ENCODE data around the gene DPP4.

The DPP4 gene

DNA sequence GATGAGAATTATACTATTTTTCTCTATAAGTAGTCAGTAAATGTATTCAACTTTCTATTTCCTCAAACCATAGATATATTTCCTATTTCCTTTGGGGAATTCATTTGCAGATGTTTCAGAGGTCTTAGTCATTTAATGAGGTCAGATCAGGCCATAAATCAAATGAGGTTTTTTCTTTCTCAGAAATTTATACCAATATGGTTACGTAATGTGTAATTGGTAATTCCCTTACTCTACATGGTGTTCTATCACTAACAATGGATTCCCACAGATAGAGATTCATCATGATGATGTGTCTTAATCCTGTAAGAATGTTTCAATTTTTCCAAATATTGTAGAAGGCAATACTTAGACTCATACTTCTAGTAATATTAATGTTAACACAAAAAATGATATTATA lies 108.0 kb downstream of the DPP4 start:
- no peak overlapping the region for H2AK5ac ChIP-seq (ENCODE audit: low read length)
- no peak overlapping the region for H4K5ac ChIP-seq (ENCODE audit: low read length)
- no peak overlapping the region for H3K18ac ChIP-seq (ENCODE audit: low read length)
- no peak overlapping the region for H4K8ac ChIP-seq (ENCODE audit: low read depth, low read length)
- H3K79me2 ChIP-seq (ENCODE audit: control insufficient read depth, insufficient read depth, low read length), result no peaks in the 10 kb centered on the region
- H3K27ac ChIP-seq (ENCODE audit: low read depth, low read length), result no peak overlapping the region
- no peak overlapping the region for H2BK120ac ChIP-seq (ENCODE audit: low read depth, low read length)
- H3K4ac ChIP-seq (ENCODE audit: low read depth, low read length), result no peak overlapping the region
- no peak overlapping the region for H3K9ac ChIP-seq (ENCODE audit: low read length)
- no peak overlapping the region for H3K56ac ChIP-seq (ENCODE audit: low read length)
- no CpG with 5 or more reads among the region's 1 CpG for WGBS (ENCODE audit: extremely low coverage, insufficient coverage, low lambda C conversion rate)
- H3K36me3 ChIP-seq (ENCODE audit: control insufficient read depth, insufficient read depth, low read length), result no peaks in the 10 kb centered on the region
- no peak for DNase-seq
- no peaks in the 10 kb centered on the region for H3K79me1 ChIP-seq (ENCODE audit: low read length)
- H3K4me2 ChIP-seq (ENCODE audit: low read length), result no peak overlapping the region
- no peak overlapping the region for H2BK15ac ChIP-seq (replicated peaks; ENCODE audit: low read depth)
- no peak overlapping the region for H3K4me3 ChIP-seq (ENCODE audit: low read length)
- no peak overlapping the region for H3K23ac ChIP-seq (ENCODE audit: low read length)
- no peak overlapping the region for H2BK5ac ChIP-seq (ENCODE audit: low read length)
- H3K4me1 ChIP-seq (ENCODE audit: control insufficient read depth, low read depth, low read length), result no peaks in the 10 kb centered on the region
- H3K27me3 ChIP-seq (ENCODE audit: insufficient read depth, low read length, poor library complexity), result no peaks in the 10 kb centered on the region

DNA sequence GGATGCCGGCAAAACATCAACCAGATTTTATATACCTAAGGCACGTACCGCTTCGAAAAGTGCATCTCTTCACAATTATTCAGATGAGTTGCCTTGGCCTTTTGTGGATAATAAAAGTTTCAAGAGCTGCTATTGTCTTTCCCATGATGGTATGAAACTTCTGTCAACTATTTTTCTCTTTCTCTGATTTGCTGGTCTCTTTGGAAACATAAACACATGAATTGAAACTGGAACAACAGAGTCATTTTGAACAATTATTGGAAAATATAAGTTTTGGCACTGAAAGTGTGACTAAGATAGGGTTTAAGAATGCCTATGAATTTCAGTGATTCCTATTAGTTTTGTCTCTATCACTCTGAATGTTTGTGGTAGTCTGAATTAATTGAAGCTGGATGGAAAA lies 109.9 kb downstream of the DPP4 start:
- H3K4me2 ChIP-seq (ENCODE audit: low read length), result no peak overlapping the region
- no peak overlapping the region for H2BK120ac ChIP-seq (ENCODE audit: low read depth, low read length)
- H3K18ac ChIP-seq (ENCODE audit: low read length), result no peak overlapping the region
- no peaks in the 10 kb centered on the region for H3K79me1 ChIP-seq (ENCODE audit: low read length)
- no peak overlapping the region for H3K9ac ChIP-seq (ENCODE audit: low read length)
- H3K27ac ChIP-seq (ENCODE audit: low read depth, low read length), result no peak overlapping the region
- H2BK15ac ChIP-seq (replicated peaks; ENCODE audit: low read depth), result no peak overlapping the region
- no peak overlapping the region for H3K4ac ChIP-seq (ENCODE audit: low read depth, low read length)
- H2BK5ac ChIP-seq (ENCODE audit: low read length), result no peak overlapping the region
- H3K4me3 ChIP-seq (ENCODE audit: low read length), result no peak overlapping the region
- H4K5ac ChIP-seq (ENCODE audit: low read length), result no peak overlapping the region
- H3K79me2 ChIP-seq (ENCODE audit: control insufficient read depth, insufficient read depth, low read length), result no peaks in the 10 kb centered on the region
- no peak overlapping the region for H4K8ac ChIP-seq (ENCODE audit: low read depth, low read length)
- no peak overlapping the region for H3K56ac ChIP-seq (ENCODE audit: low read length)
- H3K23ac ChIP-seq (ENCODE audit: low read length), result no peak overlapping the region
- H3K4me1 ChIP-seq (ENCODE audit: control insufficient read depth, low read depth, low read length), result no peaks in the 10 kb centered on the region
- WGBS (ENCODE audit: extremely low coverage, insufficient coverage, low lambda C conversion rate), result no CpG with 5 or more reads among the region's 4 CpGs
- no peaks in the 10 kb centered on the region for H3K36me3 ChIP-seq (ENCODE audit: control insufficient read depth, insufficient read depth, low read length)
- H3K27me3 ChIP-seq (ENCODE audit: insufficient read depth, low read length, poor library complexity), result no peaks in the 10 kb centered on the region
- no peak for DNase-seq
- H2AK5ac ChIP-seq (ENCODE audit: low read length), result no peak overlapping the region

DNA sequence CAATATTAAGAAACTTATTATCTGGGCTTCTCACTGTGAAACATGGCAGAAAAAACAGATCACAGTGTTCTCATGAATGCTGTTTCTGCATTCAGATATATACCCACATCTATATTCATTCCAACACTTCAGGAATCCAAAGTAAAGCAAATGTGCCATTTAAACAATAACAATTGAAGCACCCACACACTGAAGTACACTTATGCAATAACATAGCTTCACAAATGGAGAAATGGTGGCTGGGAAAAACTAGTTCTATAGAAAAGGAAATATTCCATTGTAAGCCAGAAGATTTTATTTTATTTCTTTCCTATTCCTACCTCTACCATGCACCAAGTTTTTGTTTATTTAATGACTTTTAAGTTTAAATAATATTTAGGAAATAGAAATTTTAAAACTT lies 111.9 kb downstream of the DPP4 start:
- Histone ChIP-seq H4K8ac (ENCODE audit: low read depth, low read length) (no peak overlapping the region), H3K27ac (ENCODE audit: low read depth, low read length) (no peak overlapping the region), H2BK5ac (ENCODE audit: low read length) (no peak overlapping the region)

DNA sequence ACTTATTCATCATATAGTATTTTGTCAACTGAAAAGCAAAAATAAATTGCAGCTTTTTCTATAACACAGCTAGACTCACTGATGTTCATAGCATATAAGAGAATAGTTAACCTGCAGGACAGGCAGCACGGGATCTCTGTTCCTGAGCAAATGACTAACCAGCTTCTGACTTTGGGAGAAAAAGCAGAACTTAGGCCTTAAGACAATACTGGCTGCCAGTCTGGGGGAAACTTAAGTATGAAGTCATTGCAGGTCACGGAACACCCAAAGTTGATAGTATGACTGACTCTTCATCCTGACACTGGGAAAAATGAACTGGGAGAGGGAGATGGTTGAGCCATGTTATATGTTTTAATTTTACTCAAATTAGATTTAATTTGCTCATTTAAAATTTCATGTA lies 113.0 kb downstream of the DPP4 start:
- Histone ChIP-seq H4K8ac (ENCODE audit: low read depth, low read length) (no peak overlapping the region), H3K79me2 (ENCODE audit: control insufficient read depth, insufficient read depth, low read length) (no peaks in the 10 kb centered on the region), H3K4ac (ENCODE audit: low read depth, low read length) (no peak overlapping the region), H2BK5ac (ENCODE audit: low read length) (no peak overlapping the region), H3K4me1 (ENCODE audit: control insufficient read depth, low read depth, low read length) (no peaks in the 10 kb centered on the region), H3K27ac (ENCODE audit: low read depth, low read length) (no peak overlapping the region), H3K36me3 (ENCODE audit: control insufficient read depth, insufficient read depth, low read length) (no peaks in the 10 kb centered on the region), H2BK120ac (ENCODE audit: low read depth, low read length) (no peak overlapping the region), H3K4me3 (ENCODE audit: low read length) (no peak overlapping the region), H2AK5ac (ENCODE audit: low read length) (no peak overlapping the region), H3K18ac (ENCODE audit: low read length) (no peak overlapping the region), H4K5ac (ENCODE audit: low read length) (no peak overlapping the region), H3K27me3 (ENCODE audit: insufficient read depth, low read length, poor library complexity) (no peaks in the 10 kb centered on the region), H3K56ac (ENCODE audit: low read length) (no peak overlapping the region), H2BK15ac (replicated peaks; ENCODE audit: low read depth) (no peak overlapping the region), H3K9ac (ENCODE audit: low read length) (no peak overlapping the region), H3K23ac (ENCODE audit: low read length) (no peak overlapping the region), H3K4me2 (ENCODE audit: low read length) (no peak overlapping the region), H3K79me1 (ENCODE audit: low read length) (no peaks in the 10 kb centered on the region)
- no CpG with 5 or more reads among the region's 2 CpGs for WGBS (ENCODE audit: extremely low coverage, insufficient coverage, low lambda C conversion rate)
- DNase-seq, result no peak

More for the DNA sequence above, 111.9 kb downstream of the DPP4 start:
- Histone ChIP-seq H2BK120ac (ENCODE audit: low read depth, low read length) (no peak overlapping the region), H3K27me3 (ENCODE audit: insufficient read depth, low read length, poor library complexity) (no peaks in the 10 kb centered on the region), H2AK5ac (ENCODE audit: low read length) (no peak overlapping the region), H3K4ac (ENCODE audit: low read depth, low read length) (no peak overlapping the region), H3K4me3 (ENCODE audit: low read length) (no peak overlapping the region), H3K56ac (ENCODE audit: low read length) (no peak overlapping the region), H2BK15ac (replicated peaks; ENCODE audit: low read depth) (no peak overlapping the region), H4K5ac (ENCODE audit: low read length) (no peak overlapping the region), H3K79me2 (ENCODE audit: control insufficient read depth, insufficient read depth, low read length) (no peaks in the 10 kb centered on the region), H3K79me1 (ENCODE audit: low read length) (no peaks in the 10 kb centered on the region), H3K18ac (ENCODE audit: low read length) (no peak overlapping the region), H3K36me3 (ENCODE audit: control insufficient read depth, insufficient read depth, low read length) (no peaks in the 10 kb centered on the region), H3K23ac (ENCODE audit: low read length) (no peak overlapping the region), H3K4me1 (ENCODE audit: control insufficient read depth, low read depth, low read length) (no peaks in the 10 kb centered on the region), H3K9ac (ENCODE audit: low read length) (no peak overlapping the region), H3K4me2 (ENCODE audit: low read length) (no peak overlapping the region)
- DNase-seq, result no peak

DNA sequence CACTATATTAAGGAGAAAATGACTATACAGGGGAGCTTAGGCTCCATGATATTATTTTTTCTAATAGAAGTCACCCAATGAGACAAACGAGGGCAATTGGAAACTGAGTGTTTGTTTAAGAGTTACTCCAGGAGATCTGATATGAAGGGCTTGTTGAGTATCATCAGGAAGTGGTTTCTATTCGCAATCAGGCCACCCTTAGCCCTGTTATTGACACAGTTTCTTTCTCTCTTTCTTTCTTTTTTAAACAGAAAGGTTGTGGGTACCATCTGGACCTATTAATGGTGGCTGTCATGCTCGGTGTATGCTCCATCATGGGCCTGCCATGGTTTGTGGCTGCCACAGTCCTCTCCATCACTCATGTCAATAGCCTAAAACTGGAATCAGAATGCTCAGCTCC lies 117.3 kb downstream of the DPP4 start:
- no CpG with 5 or more reads among the region's 3 CpGs for WGBS (ENCODE audit: extremely low coverage, insufficient coverage, low lambda C conversion rate)
- H3K56ac ChIP-seq (ENCODE audit: low read length), result no peak overlapping the region
- no peak overlapping the region for H4K8ac ChIP-seq (ENCODE audit: low read depth, low read length)
- no peaks in the 10 kb centered on the region for H3K27me3 ChIP-seq (ENCODE audit: insufficient read depth, low read length, poor library complexity)
- no peak overlapping the region for H3K27ac ChIP-seq (ENCODE audit: low read depth, low read length)
- no peaks in the 10 kb centered on the region for H3K4me1 ChIP-seq (ENCODE audit: control insufficient read depth, low read depth, low read length)
- no peak overlapping the region for H3K4ac ChIP-seq (ENCODE audit: low read depth, low read length)
- no peak overlapping the region for H2BK15ac ChIP-seq (replicated peaks; ENCODE audit: low read depth)
- H4K5ac ChIP-seq (ENCODE audit: low read length), result no peak overlapping the region
- no peak overlapping the region for H2BK5ac ChIP-seq (ENCODE audit: low read length)
- no peak overlapping the region for H3K18ac ChIP-seq (ENCODE audit: low read length)
- no peak overlapping the region for H3K9ac ChIP-seq (ENCODE audit: low read length)
- no peaks in the 10 kb centered on the region for H3K79me1 ChIP-seq (ENCODE audit: low read length)
- DNase-seq, result no peak
- H3K79me2 ChIP-seq (ENCODE audit: control insufficient read depth, insufficient read depth, low read length), result no peaks in the 10 kb centered on the region
- no peaks in the 10 kb centered on the region for H3K36me3 ChIP-seq (ENCODE audit: control insufficient read depth, insufficient read depth, low read length)
- H2BK120ac ChIP-seq (ENCODE audit: low read depth, low read length), result no peak overlapping the region
- no peak overlapping the region for H3K4me3 ChIP-seq (ENCODE audit: low read length)
- H2AK5ac ChIP-seq (ENCODE audit: low read length), result no peak overlapping the region
- no peak overlapping the region for H3K23ac ChIP-seq (ENCODE audit: low read length)
- no peak overlapping the region for H3K4me2 ChIP-seq (ENCODE audit: low read length)

DNA sequence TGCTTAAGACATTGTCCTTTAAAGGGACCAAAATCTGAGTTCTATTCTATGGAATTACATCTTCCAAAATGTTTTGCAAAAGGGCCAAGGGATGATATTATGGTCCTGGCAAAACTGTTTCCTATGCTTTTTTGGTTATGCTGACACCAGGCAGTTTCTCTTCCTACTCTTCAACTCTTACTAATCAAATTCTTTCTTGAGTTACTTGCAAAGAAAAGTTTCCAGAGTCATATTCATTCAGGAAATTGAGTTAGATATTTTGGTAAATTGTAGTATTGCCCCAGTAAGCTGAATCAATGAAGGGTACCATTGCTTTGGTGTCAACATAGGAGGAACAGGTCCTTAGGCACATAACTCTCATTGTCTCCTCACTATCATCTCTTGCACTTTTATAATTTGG lies 118.8 kb downstream of the DPP4 start:
- Histone ChIP-seq H3K79me2 (ENCODE audit: control insufficient read depth, insufficient read depth, low read length) (no peaks in the 10 kb centered on the region), H3K23ac (ENCODE audit: low read length) (no peak overlapping the region), H2BK15ac (replicated peaks; ENCODE audit: low read depth) (no peak overlapping the region), H3K4me3 (ENCODE audit: low read length) (no peak overlapping the region), H3K56ac (ENCODE audit: low read length) (no peak overlapping the region), H2BK5ac (ENCODE audit: low read length) (no peak overlapping the region), H3K9ac (ENCODE audit: low read length) (no peak overlapping the region), H3K4me2 (ENCODE audit: low read length) (no peak overlapping the region), H2AK5ac (ENCODE audit: low read length) (no peak overlapping the region), H3K36me3 (ENCODE audit: control insufficient read depth, insufficient read depth, low read length) (no peaks in the 10 kb centered on the region), H3K27me3 (ENCODE audit: insufficient read depth, low read length, poor library complexity) (no peaks in the 10 kb centered on the region), H2BK120ac (ENCODE audit: low read depth, low read length) (no peak overlapping the region), H4K8ac (ENCODE audit: low read depth, low read length) (no peak overlapping the region), H3K18ac (ENCODE audit: low read length) (no peak overlapping the region), H4K5ac (ENCODE audit: low read length) (no peak overlapping the region), H3K4ac (ENCODE audit: low read depth, low read length) (no peak overlapping the region), H3K27ac (ENCODE audit: low read depth, low read length) (no peak overlapping the region), H3K4me1 (ENCODE audit: control insufficient read depth, low read depth, low read length) (no peaks in the 10 kb centered on the region), H3K79me1 (ENCODE audit: low read length) (no peaks in the 10 kb centered on the region)
- DNase-seq, result no peak

Measured in mesendoderm (in vitro differentiated cells).